Large intestine (tissue), 3 donors: Measurements from ENCODE around the gene GCHFR. TPM values are rescaled to one million over a fixed set of nuclear protein-coding genes. Genes with fewer than 3 reads are reported as not detected.

Source experiments
- DNase-seq, 2 donors: peaks; one replicate each; pipeline versions ENCODE4 v3.0.0 to v3.0.0-alpha.2; 2013
- H3K27ac ChIP-seq: one replicate; pipeline ENCODE4 v1.5.1; 2013; ENCODE audit warnings: low read length
- H3K27me3 ChIP-seq: 2 replicates; pipeline ENCODE4 v1.6.1; 2013; ENCODE audit warnings: low read length; ENCODE audit not compliant: control insufficient read depth, insufficient read depth
- H3K36me3 ChIP-seq: 2 replicates; pipeline ENCODE4 v1.6.1; 2013; ENCODE audit warnings: low read length; ENCODE audit not compliant: control insufficient read depth, insufficient read depth
- H3K4me1 ChIP-seq: one replicate; pipeline ENCODE4 v1.6.1; 2013; ENCODE audit warnings: low read length; ENCODE audit not compliant: control insufficient read depth, insufficient read depth
- H3K4me3 ChIP-seq: one replicate; pipeline ENCODE4 v1.5.1; 2013; ENCODE audit warnings: low read length
- H3K9me3 ChIP-seq: one replicate; pipeline ENCODE4 v1.6.1; 2013; ENCODE audit warnings: mild to moderate bottlenecking, low read depth, low read length, moderate library complexity; ENCODE audit not compliant: control insufficient read depth
- WGBS: methylation state at CpG from one replicate; pipeline ENCODE4 v1.1.5; 2013; ENCODE audit warnings: low lambda C conversion rate; ENCODE audit not compliant: insufficient coverage; 5-methylcytosine and 5-hydroxymethylcytosine counted together
- polyA plus RNA-seq: library from polyadenylated mRNA; unstranded; fragments of 120-200 nt; gene quantifications from one replicate; pipeline ENCODE4 v1.2.1, GENCODE V29; 2013

GCHFR gene
- polyA plus RNA-seq, 1 donor: 182 TPM

- DNase-seq: no peak
- peaks cover 27% of the 10 kb centered on the region for H3K36me3 ChIP-seq
- peak overlapping the region; percentile 76 for H3K4me3 ChIP-seq
- no peaks in the 10 kb centered on the region for H3K9me3 ChIP-seq
- H3K4me1 ChIP-seq: peaks cover 10% of the 10 kb centered on the region
- H3K27ac ChIP-seq: peak overlapping the region; percentile 89
- 20% methylated on average over 1 of the region's 19 CpGs for WGBS
- no peaks in the 10 kb centered on the region for H3K27me3 ChIP-seq
Measured at GRCh38 chr15:40807888-40808461, 44.1 kb downstream of the GCHFR start.

- no peak overlapping the region for H3K4me3 ChIP-seq
- no peak for DNase-seq
- no peaks in the 10 kb centered on the region for H3K27me3 ChIP-seq
- H3K27ac ChIP-seq: no peak overlapping the region
- H3K36me3 ChIP-seq: peaks cover 36% of the 10 kb centered on the region
- no CpG with 5 or more reads among the region's 8 CpGs for WGBS
- H3K9me3 ChIP-seq: no peaks in the 10 kb centered on the region
- H3K4me1 ChIP-seq: peaks cover 10% of the 10 kb centered on the region
Measured at GRCh38 chr15:40808861-40809450, 45.1 kb downstream of the GCHFR start.

GRCh38 chr15:40812721-40813425 is 49.0 kb downstream of the GCHFR start:
- no peak for DNase-seq
- Histone ChIP-seq H3K4me3 (no peak overlapping the region), H3K9me3 (no peaks in the 10 kb centered on the region), H3K36me3 (peaks cover 51% of the 10 kb centered on the region), H3K4me1 (peaks cover 4% of the 10 kb centered on the region), H3K27me3 (no peaks in the 10 kb centered on the region), H3K27ac (no peak overlapping the region)
- WGBS: no CpG with 5 or more reads among the region's 12 CpGs

- Histone ChIP-seq H3K9me3 (no peaks in the 10 kb centered on the region), H3K4me3 (no peak overlapping the region), H3K27me3 (no peaks in the 10 kb centered on the region), H3K4me1 (no peaks in the 10 kb centered on the region), H3K36me3 (peaks cover 45% of the 10 kb centered on the region), H3K27ac (no peak overlapping the region)
- WGBS: no CpG with 5 or more reads among the region's 4 CpGs
- no peak for DNase-seq
Measured at GRCh38 chr15:40815042-40815698, 51.3 kb downstream of the GCHFR start.

Other genes starting within 250 kb of the GCHFR start
- 36.0 TPM for gene CCDC32, start 199.0 kb upstream of the GCHFR start, polyA plus RNA-seq
- 9.9 TPM for gene RPUSD2, start 194.8 kb upstream of the GCHFR start, polyA plus RNA-seq
- 9.8 TPM for gene KNL1, start 169.8 kb upstream of the GCHFR start, polyA plus RNA-seq
- 8.1 TPM for gene RAD51, start 68.9 kb upstream of the GCHFR start, polyA plus RNA-seq
- gene RMDN3, start 8.8 kb upstream of the GCHFR start, polyA plus RNA-seq: 79.8 TPM
- 5.4 TPM for gene C15orf62, start 5.9 kb downstream of the GCHFR start, polyA plus RNA-seq
- 25.6 TPM for gene ZFYVE19, start 43.0 kb downstream of the GCHFR start, polyA plus RNA-seq
- gene DNAJC17, start 43.4 kb downstream of the GCHFR start, polyA plus RNA-seq: 40.9 TPM
- 14.0 TPM for gene PPP1R14D, start 64.6 kb downstream of the GCHFR start, polyA plus RNA-seq
- 166 TPM for gene SPINT1, start 80.0 kb downstream of the GCHFR start, polyA plus RNA-seq
- 0.54 TPM for gene RHOV, start 110.2 kb downstream of the GCHFR start, polyA plus RNA-seq
- 19.5 TPM for gene VPS18, start 130.4 kb downstream of the GCHFR start, polyA plus RNA-seq
- 12.3 TPM for gene DLL4, start 165.3 kb downstream of the GCHFR start, polyA plus RNA-seq
- gene CHAC1, start 189.4 kb downstream of the GCHFR start, polyA plus RNA-seq: 1.4 TPM